ENCODE measurements around the gene SMPD2. TPM values are rescaled to one million over a fixed set of nuclear protein-coding genes. Genes with fewer than 3 reads are reported as not detected.

SMPD2 gene, protein sequence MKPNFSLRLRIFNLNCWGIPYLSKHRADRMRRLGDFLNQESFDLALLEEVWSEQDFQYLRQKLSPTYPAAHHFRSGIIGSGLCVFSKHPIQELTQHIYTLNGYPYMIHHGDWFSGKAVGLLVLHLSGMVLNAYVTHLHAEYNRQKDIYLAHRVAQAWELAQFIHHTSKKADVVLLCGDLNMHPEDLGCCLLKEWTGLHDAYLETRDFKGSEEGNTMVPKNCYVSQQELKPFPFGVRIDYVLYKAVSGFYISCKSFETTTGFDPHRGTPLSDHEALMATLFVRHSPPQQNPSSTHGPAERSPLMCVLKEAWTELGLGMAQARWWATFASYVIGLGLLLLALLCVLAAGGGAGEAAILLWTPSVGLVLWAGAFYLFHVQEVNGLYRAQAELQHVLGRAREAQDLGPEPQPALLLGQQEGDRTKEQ
- total RNA-seq (10 to 100 TPM in 1 of 2 donors, 1 to 10 TPM in 1; 4.9 to 16.4 TPM), polyA plus RNA-seq (ENCODE audit: insufficient read length in 2 of 2) (1 to 10 TPM; 6.9 to 9.7 TPM)
- long read RNA-seq, donor 1, partial matches to known transcripts: 0 of 2 reads
- long read RNA-seq, donor 1, other reads (novel, unspliced or antisense): 0 of 2 reads
- long read RNA-seq, donor 2: 0 reads
- long read RNA-seq, donor 3, partial matches to known transcripts: 0 of 1 reads
- long read RNA-seq, donor 3, other reads (novel, unspliced or antisense): 0 of 1 reads
- long read RNA-seq, donor 4, partial matches to known transcripts: 0 of 4 reads
- long read RNA-seq, donor 4, other reads (novel, unspliced or antisense): 0 of 4 reads

DNA sequence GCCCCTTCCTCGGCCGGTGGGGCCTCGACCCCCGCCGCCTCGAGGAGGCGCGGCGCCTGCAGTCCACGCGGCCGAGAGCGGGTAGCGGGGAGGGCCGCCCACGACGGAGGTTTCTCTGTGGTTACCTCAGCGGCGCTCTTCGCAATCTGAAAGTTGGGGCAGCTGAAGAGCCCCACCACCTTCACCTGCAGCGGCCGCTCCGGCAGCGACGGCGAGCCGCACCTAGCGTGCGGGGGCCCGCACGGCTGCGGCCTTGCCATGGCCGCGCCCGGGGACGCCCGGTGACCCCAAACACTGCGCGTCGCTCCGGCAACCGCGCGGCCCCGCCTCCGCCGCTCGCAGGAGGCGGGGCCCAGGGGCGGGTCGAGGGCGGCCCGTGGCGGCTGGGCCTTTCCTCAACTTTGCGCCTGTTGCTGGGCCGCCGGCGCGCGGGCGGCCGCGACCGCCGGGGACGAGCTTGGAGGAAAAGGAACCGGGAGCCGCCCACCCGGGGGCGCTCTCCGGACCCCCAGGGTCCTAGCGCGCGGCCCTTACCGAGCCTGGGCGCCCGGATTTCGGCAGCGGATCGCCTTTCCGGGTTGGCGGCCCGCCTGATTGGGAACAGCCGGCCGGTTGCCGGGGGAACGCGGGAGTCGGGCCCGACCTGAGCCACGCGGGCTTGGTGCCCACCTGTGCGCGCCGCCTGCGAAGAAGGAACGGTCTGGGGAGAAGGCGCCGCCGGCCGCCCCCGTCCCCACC is at the start of gene SMPD2, which contains the start of gene PPIL6:
SMPD2 (plus strand) TSS at position 394 of the 738 bp plus-strand sequence. CDS start 398 bp downstream, outside the sequence.
PPIL6 (minus strand) TSS at position 298 of the 738 bp plus-strand sequence; CDS start at position 260, 38 bp downstream.
- 0% methylated on average over 102 of the region's 102 CpGs for WGBS (ENCODE audit: insufficient coverage)
- DNase-seq (ENCODE audit: low read depth in 4 of 6, low spot score in 6 of 6): peak in 5 of 6 donors; percentile 77 to 96 (median 86)
- Histone ChIP-seq H3K4me3 (ENCODE audit: low read depth, low read length) (peak within 1 kb of the TSS; percentile 81), H3K27me3 (ENCODE audit: control insufficient read depth, insufficient read depth, low read length) (no peaks in the 10 kb centered on the region), H3K27ac (ENCODE audit: low read depth, low read length) (peak within 1 kb of the TSS; percentile 62), H3K4me1 (ENCODE audit: control insufficient read depth, insufficient read depth, low read length) (peaks cover 18% of the 10 kb centered on the region), H3K36me3 (ENCODE audit: control insufficient read depth, insufficient read depth, low read length) (peaks cover 27% of the 10 kb centered on the region), H3K9me3 (ENCODE audit: control insufficient read depth, insufficient read depth, low read length) (no peaks in the 10 kb centered on the region)

DNA sequence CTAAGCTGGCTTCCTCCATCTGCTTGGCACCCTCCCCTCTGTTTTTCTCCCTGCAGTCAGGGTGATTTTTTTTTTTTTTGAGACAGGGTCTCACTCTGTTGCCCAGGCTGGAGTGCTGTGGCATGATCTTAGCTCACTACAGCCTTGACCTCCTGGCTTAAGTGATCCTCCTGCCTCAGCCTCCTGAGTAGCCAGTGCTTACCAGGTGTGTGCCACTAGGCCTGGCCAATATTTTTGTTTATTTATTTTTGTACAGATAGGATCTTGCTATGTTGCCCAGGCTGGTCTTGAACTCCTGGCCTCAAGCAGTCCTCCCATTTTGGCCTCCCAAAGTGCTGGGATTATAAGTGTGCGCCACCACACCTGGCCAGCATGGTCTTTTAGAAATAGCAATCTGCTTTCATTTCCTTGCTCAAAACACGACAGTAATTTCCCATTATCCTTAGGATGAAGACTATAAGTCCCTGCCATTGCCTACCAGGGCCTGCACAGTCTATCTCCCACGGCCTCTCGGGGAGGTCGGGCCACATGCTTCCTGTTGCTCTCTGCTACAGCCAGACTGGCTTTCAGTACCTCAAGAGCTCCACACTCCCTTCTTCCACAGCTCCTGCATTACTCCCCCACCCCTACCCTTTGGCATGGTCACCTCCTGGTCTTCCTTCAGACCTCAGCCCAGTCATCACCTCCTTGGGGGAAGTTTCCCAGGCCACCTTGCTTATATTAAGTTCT is 47.2 kb upstream of the SMPD2 start:
- H3K9me3 ChIP-seq (ENCODE audit: control insufficient read depth, insufficient read depth, low read length): no peaks in the 10 kb centered on the region
- no peaks in the 10 kb centered on the region for H3K4me1 ChIP-seq (ENCODE audit: control insufficient read depth, insufficient read depth, low read length)
- H3K27ac ChIP-seq (ENCODE audit: low read depth, low read length): no peak overlapping the region
- no peaks in the 10 kb centered on the region for H3K36me3 ChIP-seq (ENCODE audit: control insufficient read depth, insufficient read depth, low read length)
- H3K27me3 ChIP-seq (ENCODE audit: control insufficient read depth, insufficient read depth, low read length): no peaks in the 10 kb centered on the region
- H3K4me3 ChIP-seq (ENCODE audit: low read depth, low read length): no peak overlapping the region
- 97% methylated on average over 5 of the region's 5 CpGs for WGBS (ENCODE audit: insufficient coverage)
- DNase-seq (ENCODE audit: low read depth in 4 of 6, low spot score in 6 of 6): no peak

DNA sequence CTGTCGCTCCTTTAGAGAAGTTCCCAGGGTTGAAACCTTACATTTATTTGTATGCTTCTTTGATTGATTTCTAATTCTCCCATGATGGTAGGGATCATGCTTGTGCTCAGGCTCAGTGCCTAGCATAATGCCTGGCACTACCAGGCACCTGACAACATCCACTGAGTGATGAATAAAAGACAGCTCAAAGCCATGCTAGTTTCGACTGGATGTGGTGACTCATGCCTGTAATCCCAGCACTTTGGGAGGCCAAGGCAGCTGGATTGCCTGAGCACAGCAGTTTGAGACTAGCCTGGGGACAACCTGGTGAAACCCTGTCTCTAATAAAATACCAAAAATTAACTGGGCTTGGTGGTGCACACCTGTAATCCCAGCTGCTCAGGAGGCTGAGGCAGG is 46.6 kb upstream of the SMPD2 start:
- no peak overlapping the region for H3K4me3 ChIP-seq (ENCODE audit: low read depth, low read length)
- no peaks in the 10 kb centered on the region for H3K4me1 ChIP-seq (ENCODE audit: control insufficient read depth, insufficient read depth, low read length)
- H3K27ac ChIP-seq (ENCODE audit: low read depth, low read length): no peak overlapping the region
- DNase-seq (ENCODE audit: low read depth in 4 of 6, low spot score in 6 of 6): no peak
- 75% methylated on average over 1 of the region's 2 CpGs for WGBS (ENCODE audit: insufficient coverage)
- no peaks in the 10 kb centered on the region for H3K36me3 ChIP-seq (ENCODE audit: control insufficient read depth, insufficient read depth, low read length)
- no peaks in the 10 kb centered on the region for H3K27me3 ChIP-seq (ENCODE audit: control insufficient read depth, insufficient read depth, low read length)
- H3K9me3 ChIP-seq (ENCODE audit: control insufficient read depth, insufficient read depth, low read length): no peaks in the 10 kb centered on the region

DNA sequence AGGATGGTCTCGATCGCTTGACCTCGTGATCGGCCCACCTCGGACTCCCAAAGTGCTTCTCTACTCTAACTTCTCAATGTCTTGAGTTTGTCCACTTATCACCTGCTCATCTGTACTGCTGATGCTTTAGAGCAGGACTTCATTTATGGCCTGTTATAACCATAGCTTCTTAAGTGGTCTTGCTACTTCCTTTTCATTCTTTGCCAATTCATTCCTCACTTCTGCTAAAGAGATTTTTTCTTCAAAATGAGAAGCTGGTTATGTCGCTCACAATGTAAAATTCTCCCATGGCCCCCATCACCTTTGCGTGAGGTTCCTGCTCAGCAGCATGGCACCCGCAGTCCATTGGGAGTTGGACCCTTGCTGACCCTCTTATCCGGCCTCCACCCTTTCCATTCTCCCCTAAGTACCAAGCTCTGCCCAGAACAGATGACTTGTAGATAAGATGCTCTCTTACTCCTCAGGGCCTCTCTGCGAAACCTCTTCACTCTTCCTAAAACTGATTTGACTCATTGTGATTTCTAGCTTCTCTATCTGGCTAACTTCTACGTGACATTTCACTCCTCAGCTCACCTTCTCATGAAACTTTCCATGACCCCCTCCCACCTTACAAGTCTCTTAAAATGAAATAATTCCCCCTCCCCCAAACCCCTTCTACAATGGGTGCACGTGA is 44.3 kb upstream of the SMPD2 start:
- H3K4me1 ChIP-seq (ENCODE audit: control insufficient read depth, insufficient read depth, low read length): no peaks in the 10 kb centered on the region

DNA sequence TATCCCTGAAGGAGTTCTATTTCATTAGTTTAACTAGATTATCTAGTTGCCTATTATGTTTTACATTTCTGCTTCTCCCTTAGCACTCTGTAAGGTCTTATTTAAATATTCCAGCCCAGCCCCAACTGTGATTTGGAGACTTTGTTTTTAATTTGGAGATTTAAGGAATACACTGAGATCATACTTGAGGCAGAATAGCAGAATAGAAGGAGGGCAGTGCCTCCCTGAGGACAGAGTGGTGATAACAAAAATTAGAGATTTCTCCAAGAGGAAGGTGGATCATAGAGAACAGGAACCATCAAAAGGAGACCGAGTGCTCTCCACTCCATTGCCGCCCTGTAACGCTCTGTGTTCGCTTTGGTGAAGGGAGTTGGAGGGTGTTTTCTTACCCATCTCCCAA is 43.5 kb upstream of the SMPD2 start:
- H3K27ac ChIP-seq (ENCODE audit: low read depth, low read length): no peak overlapping the region

More for the DNA sequence above, 44.3 kb upstream of the SMPD2 start:
- Histone ChIP-seq H3K27ac (ENCODE audit: low read depth, low read length) (no peak overlapping the region), H3K9me3 (ENCODE audit: control insufficient read depth, insufficient read depth, low read length) (no peaks in the 10 kb centered on the region), H3K36me3 (ENCODE audit: control insufficient read depth, insufficient read depth, low read length) (no peaks in the 10 kb centered on the region), H3K4me3 (ENCODE audit: low read depth, low read length) (no peak overlapping the region), H3K27me3 (ENCODE audit: control insufficient read depth, insufficient read depth, low read length) (no peaks in the 10 kb centered on the region)
- 97% methylated on average over 11 of the region's 12 CpGs for WGBS (ENCODE audit: insufficient coverage)
- no peak for DNase-seq (ENCODE audit: low read depth in 4 of 6, low spot score in 6 of 6)

DNA sequence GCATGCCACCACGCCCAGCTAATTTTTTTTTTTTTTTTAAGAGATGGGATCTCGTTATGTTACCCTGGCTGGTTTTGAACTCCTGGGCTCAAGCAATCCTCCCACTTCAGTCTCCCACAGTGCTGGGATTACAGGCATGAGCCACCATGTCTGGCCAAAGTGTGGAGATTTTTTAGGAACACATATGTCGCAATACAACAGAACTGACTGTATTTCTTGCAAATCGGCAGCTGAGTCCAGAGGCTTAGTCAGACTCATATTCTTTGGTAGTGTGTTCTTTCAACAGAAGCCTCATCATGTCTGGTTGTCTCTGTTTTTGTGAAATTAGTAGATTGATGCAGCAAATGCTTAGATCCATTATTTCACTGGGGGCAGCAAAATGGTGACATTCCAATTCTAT is 34.3 kb upstream of the SMPD2 start:
- Histone ChIP-seq H3K27ac (ENCODE audit: low read depth, low read length) (no peak overlapping the region), H3K27me3 (ENCODE audit: control insufficient read depth, insufficient read depth, low read length) (no peaks in the 10 kb centered on the region), H3K36me3 (ENCODE audit: control insufficient read depth, insufficient read depth, low read length) (no peaks in the 10 kb centered on the region), H3K4me3 (ENCODE audit: low read depth, low read length) (no peak overlapping the region), H3K9me3 (ENCODE audit: control insufficient read depth, insufficient read depth, low read length) (no peaks in the 10 kb centered on the region), H3K4me1 (ENCODE audit: control insufficient read depth, insufficient read depth, low read length) (no peaks in the 10 kb centered on the region)
- DNase-seq (ENCODE audit: low read depth in 4 of 6, low spot score in 6 of 6): no peak
- 100% methylated on average over 1 of the region's 4 CpGs for WGBS (ENCODE audit: insufficient coverage)

More for the DNA sequence above, 43.5 kb upstream of the SMPD2 start:
- DNase-seq (ENCODE audit: low read depth in 4 of 6, low spot score in 6 of 6): peak in 1 of 6 donors; percentile 8
- Histone ChIP-seq H3K36me3 (ENCODE audit: control insufficient read depth, insufficient read depth, low read length) (no peaks in the 10 kb centered on the region), H3K4me1 (ENCODE audit: control insufficient read depth, insufficient read depth, low read length) (no peaks in the 10 kb centered on the region), H3K4me3 (ENCODE audit: low read depth, low read length) (no peak overlapping the region), H3K9me3 (ENCODE audit: control insufficient read depth, insufficient read depth, low read length) (no peaks in the 10 kb centered on the region), H3K27me3 (ENCODE audit: control insufficient read depth, insufficient read depth, low read length) (no peaks in the 10 kb centered on the region)
- no CpG with 5 or more reads among the region's 4 CpGs for WGBS (ENCODE audit: insufficient coverage)

DNA sequence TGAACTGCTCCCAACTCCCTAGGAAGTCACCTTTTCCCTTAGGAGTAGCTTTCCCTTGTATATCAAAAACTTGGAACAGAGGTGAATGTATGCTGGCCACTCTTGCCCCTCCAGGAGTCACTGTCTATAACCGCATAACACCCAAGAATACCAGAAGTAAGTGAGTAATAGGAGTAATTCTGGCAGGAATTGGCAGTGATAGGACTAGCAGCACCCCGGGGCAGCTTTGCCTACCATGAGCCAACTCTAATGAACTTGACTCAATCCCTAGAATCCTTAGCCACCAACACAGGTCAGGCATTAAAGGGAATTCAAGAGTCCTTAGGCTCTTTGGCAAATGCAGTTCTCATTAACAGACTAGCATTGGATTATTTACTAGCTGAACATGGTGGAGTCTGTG is 29.5 kb upstream of the SMPD2 start:
- Histone ChIP-seq H3K27ac (ENCODE audit: low read depth, low read length) (no peak overlapping the region), H3K9me3 (ENCODE audit: control insufficient read depth, insufficient read depth, low read length) (peaks cover 1% of the 10 kb centered on the region)
- no CpG with 5 or more reads among the region's 2 CpGs for WGBS (ENCODE audit: insufficient coverage)

DNA sequence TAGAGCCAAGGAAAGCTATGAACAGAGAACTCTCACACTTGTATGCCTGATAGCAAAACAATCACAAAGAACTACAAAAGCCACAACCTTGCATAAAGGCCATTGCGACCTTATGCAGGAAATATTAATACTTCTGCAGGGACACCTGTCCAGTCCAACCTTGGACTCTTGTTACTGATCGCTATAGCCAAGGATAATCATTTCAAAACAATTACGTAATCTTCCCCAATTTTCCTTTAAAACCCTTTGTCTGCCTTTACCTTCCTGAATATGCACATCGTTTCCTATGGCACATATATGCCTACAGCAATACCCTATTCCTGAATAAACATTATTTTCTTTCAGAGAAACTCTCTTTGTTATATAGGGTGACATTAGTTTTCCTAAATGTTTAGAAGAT is 22.9 kb upstream of the SMPD2 start:
- H3K36me3 ChIP-seq (ENCODE audit: control insufficient read depth, insufficient read depth, low read length): no peaks in the 10 kb centered on the region
- 85% methylated on average over 3 of the region's 4 CpGs for WGBS (ENCODE audit: insufficient coverage)
- H3K4me1 ChIP-seq (ENCODE audit: control insufficient read depth, insufficient read depth, low read length): no peaks in the 10 kb centered on the region
- no peak overlapping the region for H3K27ac ChIP-seq (ENCODE audit: low read depth, low read length)
- H3K4me3 ChIP-seq (ENCODE audit: low read depth, low read length): no peak overlapping the region
- no peak for DNase-seq (ENCODE audit: low read depth in 4 of 6, low spot score in 6 of 6)
- peaks cover 1% of the 10 kb centered on the region for H3K9me3 ChIP-seq (ENCODE audit: control insufficient read depth, insufficient read depth, low read length)
- no peaks in the 10 kb centered on the region for H3K27me3 ChIP-seq (ENCODE audit: control insufficient read depth, insufficient read depth, low read length)

More for the DNA sequence above, 29.5 kb upstream of the SMPD2 start:
- Histone ChIP-seq H3K36me3 (ENCODE audit: control insufficient read depth, insufficient read depth, low read length) (no peaks in the 10 kb centered on the region), H3K4me1 (ENCODE audit: control insufficient read depth, insufficient read depth, low read length) (no peaks in the 10 kb centered on the region), H3K27me3 (ENCODE audit: control insufficient read depth, insufficient read depth, low read length) (no peaks in the 10 kb centered on the region), H3K4me3 (ENCODE audit: low read depth, low read length) (no peak overlapping the region)
- no peak for DNase-seq (ENCODE audit: low read depth in 4 of 6, low spot score in 6 of 6)

Data from spinal cord (tissue), 10 donors.